ENCODE results near the gene VRK1. TPM values are rescaled to one million over a fixed set of nuclear protein-coding genes. Genes with fewer than 3 reads are reported as not detected.

The VRK1 gene
- total and polyA plus RNA-seq, 3 experiments from 2014 or later, result 36.6 to 72.2 (median 67.0) TPM

DNA sequence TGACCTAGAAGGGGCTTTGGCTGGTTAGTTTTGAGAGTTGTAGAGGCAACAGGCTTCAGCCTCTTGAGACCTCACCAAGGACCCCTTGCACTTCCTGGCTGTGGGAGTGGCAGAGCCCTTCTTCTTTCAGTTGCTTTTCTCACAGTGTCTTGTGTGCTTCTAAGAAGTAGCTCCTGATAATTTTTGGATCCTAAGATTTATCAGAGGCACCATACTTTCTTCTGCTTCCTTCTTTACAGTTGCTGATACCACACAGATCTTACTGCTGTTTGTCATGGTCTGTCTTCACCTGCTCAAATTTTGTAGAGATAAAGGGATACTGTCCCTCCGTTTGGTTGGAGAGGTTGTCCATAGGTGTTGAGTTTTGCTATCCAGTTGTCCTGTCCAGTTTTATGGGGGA lies 33.8 kb downstream of the VRK1 start:
- Mint-ChIP-seq H3K4me3 (peak overlapping the region in 1 of 7 donors; percentile 12), H3K4me1 (peaks cover 9 to 52% (median 20%) of the 10 kb centered on the region in 3 donors), H3K27me3 (no peaks in the 10 kb centered on the region), H3K27ac (peak overlapping the region in 3 of 8 donors; percentile 32 to 74 (median 38)), H3K36me3 (peaks cover 25 to 30% (median 29%) of the 10 kb centered on the region in 3 donors), H3K9me3 (peaks cover 9 to 15% (median 13%) of the 10 kb centered on the region in 5 donors)
- H3K4me3 ChIP-seq (ENCODE audit: low read length), result no peak overlapping the region
- no peaks in the 10 kb centered on the region for H3K4me1 ChIP-seq (ENCODE audit: insufficient read depth, low read length)
- DNase-seq, result no peak
- H3K9me3 ChIP-seq (ENCODE audit: low read length), result no peaks in the 10 kb centered on the region
- ChIA-PET POLR2A (no interaction called here), CTCF (no interaction called here)
- H3K27me3 ChIP-seq (ENCODE audit: insufficient read depth, low read length, poor library complexity, severe bottlenecking), result no peaks in the 10 kb centered on the region
- H3K36me3 ChIP-seq (ENCODE audit: insufficient read depth, low read length), result no peaks in the 10 kb centered on the region
- H3K27ac ChIP-seq (ENCODE audit: low read depth, low read length), result no peak overlapping the region

DNA sequence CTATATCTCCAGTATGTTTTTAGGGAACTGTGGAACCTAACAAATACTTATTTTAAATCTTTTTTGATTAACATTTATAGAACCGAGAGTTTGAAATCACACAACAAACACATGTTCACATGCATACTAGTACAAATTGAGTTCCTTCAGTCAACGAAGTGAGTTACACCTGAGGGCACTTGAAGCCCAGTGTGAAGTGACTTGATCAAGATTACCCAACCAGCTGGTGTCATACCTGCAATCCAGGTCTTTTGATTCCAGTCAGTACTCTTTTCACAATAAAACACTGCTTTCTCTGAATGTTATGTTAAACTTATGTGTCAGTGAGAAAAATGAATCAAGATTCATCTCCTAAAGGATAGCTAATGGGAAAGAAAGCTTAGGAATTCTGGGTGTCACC lies 35.2 kb downstream of the VRK1 start:
- no peak for DNase-seq
- Mint-ChIP-seq H3K36me3 (peaks cover 30 to 34% (median 33%) of the 10 kb centered on the region in 3 donors), H3K4me1 (peaks cover 8 to 40% (median 13%) of the 10 kb centered on the region in 3 donors), H3K27me3 (no peaks in the 10 kb centered on the region), H3K27ac (no peak overlapping the region), H3K9me3 (peaks cover 9 to 15% (median 13%) of the 10 kb centered on the region in 5 donors), H3K4me3 (no peak overlapping the region)
- Histone ChIP-seq H3K4me1 (ENCODE audit: insufficient read depth, low read length) (no peaks in the 10 kb centered on the region), H3K27me3 (ENCODE audit: insufficient read depth, low read length, poor library complexity, severe bottlenecking) (no peaks in the 10 kb centered on the region), H3K9me3 (ENCODE audit: low read length) (no peaks in the 10 kb centered on the region), H3K27ac (ENCODE audit: low read depth, low read length) (no peak overlapping the region), H3K36me3 (ENCODE audit: insufficient read depth, low read length) (no peaks in the 10 kb centered on the region), H3K4me3 (ENCODE audit: low read length) (no peak overlapping the region)
- CTCF ChIA-PET, result interaction anchor here (0.8 to 1.4 kb wide), 2 partner anchors 10 to 21 kb away, joined by 3 read pairs; no protein-coding TSS in a partner anchor
- POLR2A ChIA-PET, result no interaction called here

DNA sequence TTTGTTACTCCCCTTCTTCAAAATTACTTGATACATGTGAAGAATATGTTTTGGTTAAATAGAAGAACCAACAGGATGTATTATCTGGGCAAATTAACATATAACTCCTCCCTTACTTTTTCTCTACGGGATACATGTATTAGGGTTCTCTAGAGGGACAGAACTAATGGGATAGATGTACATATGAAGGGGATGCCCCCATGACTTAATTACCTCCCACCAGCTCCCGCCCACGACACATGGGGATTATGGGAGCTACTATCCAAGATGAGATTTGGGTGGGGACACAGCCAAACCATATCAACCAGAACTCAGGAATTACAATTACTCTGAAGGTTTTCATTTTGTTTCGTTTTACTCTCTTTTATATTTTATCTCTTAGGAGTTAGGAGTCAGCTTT lies 41.3 kb downstream of the VRK1 start:
- Histone ChIP-seq H3K4me3 (ENCODE audit: low read length) (no peak overlapping the region), H3K9me3 (ENCODE audit: low read length) (no peaks in the 10 kb centered on the region), H3K27ac (ENCODE audit: low read depth, low read length) (no peak overlapping the region), H3K27me3 (ENCODE audit: insufficient read depth, low read length, poor library complexity, severe bottlenecking) (no peaks in the 10 kb centered on the region), H3K4me1 (ENCODE audit: insufficient read depth, low read length) (no peaks in the 10 kb centered on the region), H3K36me3 (ENCODE audit: insufficient read depth, low read length) (no peaks in the 10 kb centered on the region)
- DNase-seq, result no peak
- H3K9me3 Mint-ChIP-seq, result no peaks in the 10 kb centered on the region
- H3K4me3 Mint-ChIP-seq, result no peak overlapping the region
- CTCF ChIA-PET, result no interaction called here
- H3K27ac Mint-ChIP-seq, result no peak overlapping the region
- H3K36me3 Mint-ChIP-seq, result peaks cover 23 to 72% (median 24%) of the 10 kb centered on the region in 3 donors
- H3K4me1 Mint-ChIP-seq, result peaks cover 0 to 15% (median 4%) of the 10 kb centered on the region in 3 donors
- POLR2A ChIA-PET, result no interaction called here
- no peaks in the 10 kb centered on the region for H3K27me3 Mint-ChIP-seq

DNA sequence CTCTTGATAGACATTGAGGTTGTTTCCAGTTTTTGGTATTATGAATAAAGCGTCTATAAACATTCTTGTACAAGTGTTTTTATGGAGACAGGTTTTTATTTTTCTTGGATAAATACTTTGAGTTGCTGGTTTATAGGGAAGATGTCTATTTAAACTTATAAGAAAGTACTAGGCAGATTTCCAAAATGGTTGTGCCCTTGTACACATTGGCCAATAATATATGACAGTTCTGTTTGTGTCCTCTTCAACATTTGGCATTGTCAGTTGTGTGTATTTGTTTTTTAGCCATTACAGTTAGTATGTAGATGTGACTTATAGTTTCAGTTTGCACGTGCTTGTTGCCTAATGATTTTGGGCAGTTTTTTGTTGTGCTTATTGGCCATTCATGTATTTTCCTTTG lies 42.1 kb downstream of the VRK1 start:
- ChIA-PET POLR2A (no interaction called here), CTCF (no interaction called here)
- no peak overlapping the region for H3K4me3 ChIP-seq (ENCODE audit: low read length)
- H3K27ac Mint-ChIP-seq, result no peak overlapping the region
- no peak overlapping the region for H3K4me3 Mint-ChIP-seq
- no peaks in the 10 kb centered on the region for H3K9me3 ChIP-seq (ENCODE audit: low read length)
- H3K36me3 Mint-ChIP-seq, result peaks cover 21 to 71% (median 24%) of the 10 kb centered on the region in 3 donors
- H3K4me1 Mint-ChIP-seq, result peaks cover 0 to 13% (median 4%) of the 10 kb centered on the region in 3 donors
- no peak for DNase-seq
- H3K27ac ChIP-seq (ENCODE audit: low read depth, low read length), result no peak overlapping the region
- H3K36me3 ChIP-seq (ENCODE audit: insufficient read depth, low read length), result no peaks in the 10 kb centered on the region
- H3K4me1 ChIP-seq (ENCODE audit: insufficient read depth, low read length), result no peaks in the 10 kb centered on the region
- H3K27me3 Mint-ChIP-seq, result no peaks in the 10 kb centered on the region
- H3K9me3 Mint-ChIP-seq, result no peaks in the 10 kb centered on the region
- no peaks in the 10 kb centered on the region for H3K27me3 ChIP-seq (ENCODE audit: insufficient read depth, low read length, poor library complexity, severe bottlenecking)

DNA sequence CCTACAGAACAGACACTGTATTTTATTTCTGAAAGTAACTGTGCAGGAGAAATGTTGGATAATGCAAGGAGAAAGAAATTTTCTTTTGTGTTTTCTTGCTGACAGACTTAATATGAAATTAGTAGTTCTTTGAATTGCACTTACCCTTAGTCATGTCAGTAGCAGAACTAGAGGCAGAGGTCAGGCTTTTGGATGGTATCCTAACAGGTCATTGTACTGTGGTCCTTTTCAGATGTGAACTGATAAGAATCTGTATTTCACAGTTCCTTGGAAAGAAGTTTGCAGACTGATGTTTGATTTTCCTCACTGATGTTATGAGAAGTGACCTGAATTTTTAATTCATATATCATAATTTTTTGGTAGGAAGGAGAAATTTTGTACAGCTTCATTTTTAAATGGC lies 46.0 kb downstream of the VRK1 start:
- Histone ChIP-seq H3K4me3 (ENCODE audit: low read length) (no peak overlapping the region), H3K9me3 (ENCODE audit: low read length) (no peaks in the 10 kb centered on the region), H3K4me1 (ENCODE audit: insufficient read depth, low read length) (no peaks in the 10 kb centered on the region), H3K27ac (ENCODE audit: low read depth, low read length) (no peak overlapping the region), H3K36me3 (ENCODE audit: insufficient read depth, low read length) (no peaks in the 10 kb centered on the region), H3K27me3 (ENCODE audit: insufficient read depth, low read length, poor library complexity, severe bottlenecking) (no peaks in the 10 kb centered on the region)
- Mint-ChIP-seq H3K36me3 (peaks cover 15 to 66% (median 21%) of the 10 kb centered on the region in 3 donors), H3K27me3 (no peaks in the 10 kb centered on the region), H3K9me3 (no peaks in the 10 kb centered on the region), H3K27ac (no peak overlapping the region), H3K4me3 (no peak overlapping the region), H3K4me1 (peaks cover 0 to 5% (median 4%) of the 10 kb centered on the region in 3 donors)
- CTCF ChIA-PET, result no interaction called here
- DNase-seq, result no peak
- POLR2A ChIA-PET, result no interaction called here

DNA sequence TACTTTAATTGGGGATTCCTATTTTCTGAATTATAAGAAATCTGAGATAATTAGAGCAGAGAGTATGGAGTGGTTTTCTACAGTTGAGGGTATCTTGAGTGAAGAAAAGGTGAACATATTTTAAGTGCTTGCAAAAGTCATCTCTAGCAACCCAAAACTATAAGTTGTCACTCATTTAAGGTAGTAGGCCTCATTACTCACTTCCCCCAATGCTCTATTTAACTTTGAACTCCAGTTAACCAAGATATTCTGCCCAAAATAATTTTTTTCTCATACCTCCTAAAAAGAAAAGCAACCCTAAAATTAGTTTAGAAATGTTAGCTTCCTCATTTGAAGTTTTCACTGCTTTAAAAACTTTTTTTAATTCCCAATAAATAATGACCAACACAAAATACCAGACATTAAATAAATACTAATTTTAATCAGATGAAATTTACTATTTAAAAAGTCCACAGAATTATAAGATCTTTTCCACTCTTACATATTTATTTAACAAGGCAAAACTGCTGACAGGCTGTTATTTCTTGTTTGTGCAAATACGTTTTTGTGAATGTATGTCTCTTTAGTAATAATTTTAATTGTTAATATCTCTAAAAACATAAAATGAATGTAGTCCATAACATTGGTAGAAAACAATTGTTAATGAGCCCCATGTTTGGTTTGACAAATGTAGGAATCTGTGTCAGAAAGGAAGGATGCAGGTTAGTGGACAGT lies 47.8 kb downstream of the VRK1 start:
- H3K27me3 Mint-ChIP-seq, result no peaks in the 10 kb centered on the region
- no peak overlapping the region for H3K4me3 ChIP-seq (ENCODE audit: low read length)
- H3K27me3 ChIP-seq (ENCODE audit: insufficient read depth, low read length, poor library complexity, severe bottlenecking), result no peaks in the 10 kb centered on the region
- H3K27ac Mint-ChIP-seq, result no peak overlapping the region
- H3K9me3 Mint-ChIP-seq, result no peaks in the 10 kb centered on the region
- ChIA-PET CTCF (no interaction called here), POLR2A (no interaction called here)
- no peak overlapping the region for H3K4me3 Mint-ChIP-seq
- H3K36me3 Mint-ChIP-seq, result peaks cover 12 to 62% (median 17%) of the 10 kb centered on the region in 3 donors
- no peak for DNase-seq
- H3K27ac ChIP-seq (ENCODE audit: low read depth, low read length), result no peak overlapping the region
- H3K9me3 ChIP-seq (ENCODE audit: low read length), result no peaks in the 10 kb centered on the region
- H3K36me3 ChIP-seq (ENCODE audit: insufficient read depth, low read length), result no peaks in the 10 kb centered on the region
- H3K4me1 Mint-ChIP-seq, result peaks cover 0 to 3% (median 0%) of the 10 kb centered on the region in 3 donors
- no peaks in the 10 kb centered on the region for H3K4me1 ChIP-seq (ENCODE audit: insufficient read depth, low read length)

DNA sequence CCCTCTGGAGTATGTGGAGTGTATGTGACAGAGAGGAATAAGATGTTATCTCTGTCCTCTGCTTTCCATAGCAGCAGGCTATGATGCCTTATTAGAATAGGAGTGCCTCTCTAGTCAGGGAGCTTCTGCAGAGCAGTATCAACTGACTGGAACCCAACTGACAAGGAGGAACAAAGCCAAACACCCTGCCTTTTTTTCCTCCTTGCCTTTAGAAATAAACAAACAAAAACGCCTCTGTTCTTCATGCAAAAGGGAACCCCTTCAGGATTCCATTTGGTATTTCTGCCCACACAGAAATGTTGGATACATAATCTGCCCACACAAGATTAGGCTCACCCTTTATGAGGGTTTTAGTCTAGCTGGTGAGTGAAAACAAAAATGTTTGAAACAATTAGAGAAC lies 50.3 kb downstream of the VRK1 start:
- Mint-ChIP-seq H3K4me1 (peaks cover 0 to 11% (median 4%) of the 10 kb centered on the region in 3 donors), H3K4me3 (no peak overlapping the region), H3K27ac (no peak overlapping the region), H3K27me3 (no peaks in the 10 kb centered on the region), H3K9me3 (no peaks in the 10 kb centered on the region), H3K36me3 (peaks cover 12 to 54% (median 17%) of the 10 kb centered on the region in 3 donors)
- H3K4me3 ChIP-seq (ENCODE audit: low read length), result no peak overlapping the region
- no peaks in the 10 kb centered on the region for H3K9me3 ChIP-seq (ENCODE audit: low read length)
- no peaks in the 10 kb centered on the region for H3K27me3 ChIP-seq (ENCODE audit: insufficient read depth, low read length, poor library complexity, severe bottlenecking)
- no peaks in the 10 kb centered on the region for H3K36me3 ChIP-seq (ENCODE audit: insufficient read depth, low read length)
- no peak for DNase-seq
- CTCF ChIA-PET, result interaction anchor here (0.7 kb wide), 1 partner anchor 15 kb away, joined by 3 read pairs; no protein-coding TSS in a partner anchor
- POLR2A ChIA-PET, result no interaction called here
- H3K27ac ChIP-seq (ENCODE audit: low read depth, low read length), result no peak overlapping the region
- H3K4me1 ChIP-seq (ENCODE audit: insufficient read depth, low read length), result no peaks in the 10 kb centered on the region

DNA sequence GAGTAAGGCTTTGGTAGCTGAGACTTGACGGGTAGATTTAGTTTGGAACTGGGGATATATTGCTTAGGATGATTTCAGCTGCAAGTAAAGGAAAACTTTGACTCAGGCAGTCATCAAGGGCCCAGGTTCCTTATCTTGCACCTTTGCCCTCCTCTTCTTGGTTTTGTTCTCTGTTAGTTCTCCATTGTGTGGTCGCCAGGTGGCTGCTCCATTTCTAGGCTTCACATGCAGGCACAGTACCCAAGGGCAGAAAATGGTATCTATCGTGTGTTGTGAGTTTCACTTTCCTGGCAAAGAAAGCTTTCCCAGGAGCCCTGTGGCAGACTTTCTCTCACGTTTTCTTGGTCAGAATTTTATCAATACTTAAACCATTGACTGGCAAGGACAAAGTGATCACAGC lies 50.8 kb downstream of the VRK1 start:
- no peak for DNase-seq
- POLR2A ChIA-PET, result no interaction called here

More for the DNA sequence above, 50.8 kb downstream of the VRK1 start:
- Mint-ChIP-seq H3K36me3 (peaks cover 9 to 52% (median 17%) of the 10 kb centered on the region in 3 donors), H3K4me1 (peaks cover 4 to 15% (median 7%) of the 10 kb centered on the region in 3 donors), H3K9me3 (no peaks in the 10 kb centered on the region), H3K4me3 (no peak overlapping the region), H3K27ac (peak overlapping the region in 1 of 8 donors; percentile 50), H3K27me3 (no peaks in the 10 kb centered on the region)
- CTCF ChIA-PET, result interaction anchor here (0.7 kb wide), 1 partner anchor 14 kb away, joined by 3 read pairs; no protein-coding TSS in a partner anchor
- Histone ChIP-seq H3K9me3 (ENCODE audit: low read length) (no peaks in the 10 kb centered on the region), H3K27me3 (ENCODE audit: insufficient read depth, low read length, poor library complexity, severe bottlenecking) (no peaks in the 10 kb centered on the region), H3K36me3 (ENCODE audit: insufficient read depth, low read length) (no peaks in the 10 kb centered on the region), H3K27ac (ENCODE audit: low read depth, low read length) (no peak overlapping the region), H3K4me3 (ENCODE audit: low read length) (no peak overlapping the region), H3K4me1 (ENCODE audit: insufficient read depth, low read length) (no peaks in the 10 kb centered on the region)
